NCI-H2171 (cell line): ENCODE measurements around the gene CHCHD6.

Source experiments
- DNase-seq: peaks from one replicate; lab custom pipeline; 2025; lab: John Stamatoyannopoulos, UW

Gene CHCHD6

DNA sequence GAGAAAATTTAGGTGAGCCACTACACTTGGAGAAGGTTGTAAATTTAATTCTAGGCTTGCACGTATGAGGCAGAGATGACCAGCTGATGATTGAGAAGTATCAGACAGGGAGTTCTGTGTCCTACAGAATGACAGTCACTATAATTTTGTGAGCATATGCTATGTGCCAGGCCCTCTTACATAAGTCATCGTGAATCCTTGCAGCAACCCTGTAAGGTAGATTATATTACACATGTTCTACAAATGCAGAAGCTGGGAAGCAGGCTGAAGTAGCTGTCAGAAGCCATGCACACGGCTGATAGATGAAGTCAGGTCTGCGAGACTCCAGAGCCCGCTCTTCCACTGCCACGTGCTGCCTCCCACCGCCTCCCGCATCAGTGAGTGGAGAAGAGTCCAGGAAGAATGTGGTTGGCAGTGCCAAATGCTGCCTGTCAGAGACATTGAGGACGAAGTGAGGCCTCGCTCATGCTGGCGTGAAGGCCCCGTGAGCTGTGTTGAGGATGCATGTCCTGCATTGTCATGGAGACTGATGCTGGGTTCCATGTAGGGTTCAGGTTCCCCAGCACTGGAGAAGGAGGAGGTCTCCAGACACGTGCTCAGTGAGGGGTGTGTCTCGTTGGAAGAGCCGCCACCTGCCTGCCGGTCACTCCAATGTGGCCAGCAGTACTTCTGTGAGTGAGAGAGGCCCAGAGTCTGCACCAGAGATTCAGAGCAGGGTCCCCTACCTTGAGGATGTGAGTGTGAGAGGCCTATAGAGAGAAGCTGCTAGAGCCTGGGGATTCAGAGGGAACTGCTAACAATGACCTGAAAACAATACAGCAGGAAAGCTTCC lies 155.6 kb downstream of the CHCHD6 start:
- no peak for DNase-seq

DNA sequence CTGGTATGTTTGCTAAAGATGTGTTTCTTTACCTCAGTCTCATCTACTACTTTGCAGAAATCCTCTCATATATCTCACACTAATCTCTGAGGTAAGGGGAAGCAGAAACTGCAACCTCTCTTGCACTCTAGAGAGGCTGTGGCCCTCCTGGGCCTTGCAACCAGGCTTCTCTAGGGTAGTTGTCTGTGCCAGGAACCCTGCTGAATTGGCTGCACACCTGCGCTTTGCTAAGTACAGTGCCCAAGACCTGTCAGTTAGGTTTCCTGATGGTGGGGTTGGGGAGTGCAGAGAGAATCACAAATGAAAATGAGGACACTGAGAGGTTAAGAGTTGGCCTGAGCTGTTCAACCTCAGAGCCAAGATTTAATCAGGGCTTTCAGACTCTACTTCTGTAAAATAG lies 161.7 kb downstream of the CHCHD6 start:
- no peak for DNase-seq

DNA sequence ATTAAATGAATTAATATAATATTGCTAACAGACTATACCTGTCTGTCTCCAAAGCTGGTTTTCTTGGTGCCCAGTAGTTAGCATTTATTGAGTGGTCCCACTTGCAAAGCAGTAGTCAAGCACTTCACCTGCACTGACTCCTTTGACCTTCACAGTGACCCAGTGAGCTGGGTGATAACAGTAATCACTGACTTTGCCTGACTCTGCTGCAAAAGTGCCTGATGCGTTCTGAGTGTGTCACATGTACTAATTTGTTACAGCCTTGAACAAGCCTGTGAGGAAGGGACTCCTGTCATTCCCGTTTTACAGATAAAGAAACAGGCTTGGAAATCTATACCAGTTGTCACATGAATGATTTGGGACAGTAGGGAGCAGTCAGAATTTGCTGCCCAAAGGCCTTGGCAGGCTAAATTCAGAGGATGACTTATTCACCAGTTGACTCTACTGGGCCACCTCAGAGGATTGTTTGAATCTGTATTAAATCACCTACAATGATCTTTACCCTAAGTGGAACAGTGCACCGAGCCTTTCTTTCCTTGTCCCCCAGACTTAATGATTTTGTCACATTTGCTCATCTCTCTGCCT lies 162.2 kb downstream of the CHCHD6 start:
- no peak for DNase-seq

GRCh38 chr3:126867190-126867862 lies 163.3 kb downstream of the CHCHD6 start:
- DNase-seq, result no peak

DNA sequence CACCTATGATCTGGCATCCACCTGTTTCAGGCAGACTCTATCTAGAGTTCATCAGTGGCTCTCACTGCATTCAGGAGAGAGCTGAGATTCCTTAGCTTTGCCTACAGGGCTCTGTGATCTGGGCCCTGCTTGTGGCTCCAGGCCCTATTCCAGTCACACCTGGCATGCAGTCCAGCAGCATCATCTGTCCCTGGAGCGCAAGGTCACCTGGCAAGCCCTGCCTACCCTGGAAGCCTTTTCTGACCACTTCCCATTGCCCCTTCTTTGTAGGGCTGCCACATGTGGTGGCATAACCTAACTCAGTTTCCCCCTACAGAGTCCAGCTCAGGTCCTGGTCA lies 163.8 kb downstream of the CHCHD6 start:
- DNase-seq, result no peak

DNA sequence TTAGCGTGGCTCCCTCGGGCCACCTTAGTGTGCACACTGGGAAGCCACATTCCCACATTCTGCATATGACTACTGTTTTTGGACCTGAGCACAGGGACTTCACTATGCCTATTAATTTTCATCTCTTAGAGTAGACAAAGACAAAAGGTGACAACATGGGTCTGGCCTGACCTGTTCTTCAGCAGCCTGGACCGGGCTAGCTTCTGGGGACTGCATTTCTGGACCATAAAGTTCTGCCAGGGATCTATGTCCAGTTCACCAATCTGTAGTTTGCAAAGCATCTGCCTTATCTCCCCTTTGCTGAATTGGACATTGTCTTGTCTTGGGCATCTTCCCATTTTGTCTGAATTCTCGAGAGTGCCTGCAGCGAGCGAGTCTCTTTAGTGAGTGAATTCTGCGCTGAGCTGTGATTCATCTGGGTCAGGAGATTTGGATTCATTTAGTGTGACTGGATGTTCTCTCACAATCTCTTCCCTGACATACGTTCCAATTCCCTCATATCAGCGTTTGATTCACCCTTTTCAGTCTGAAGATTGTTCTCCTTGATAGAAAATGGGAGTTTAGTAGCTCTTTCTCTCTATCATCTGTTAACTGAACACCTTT lies 166.7 kb downstream of the CHCHD6 start:
- DNase-seq, result no peak

GRCh38 chr3:126872701-126873342 lies 168.8 kb downstream of the CHCHD6 start:
- DNase-seq, result no peak

DNA sequence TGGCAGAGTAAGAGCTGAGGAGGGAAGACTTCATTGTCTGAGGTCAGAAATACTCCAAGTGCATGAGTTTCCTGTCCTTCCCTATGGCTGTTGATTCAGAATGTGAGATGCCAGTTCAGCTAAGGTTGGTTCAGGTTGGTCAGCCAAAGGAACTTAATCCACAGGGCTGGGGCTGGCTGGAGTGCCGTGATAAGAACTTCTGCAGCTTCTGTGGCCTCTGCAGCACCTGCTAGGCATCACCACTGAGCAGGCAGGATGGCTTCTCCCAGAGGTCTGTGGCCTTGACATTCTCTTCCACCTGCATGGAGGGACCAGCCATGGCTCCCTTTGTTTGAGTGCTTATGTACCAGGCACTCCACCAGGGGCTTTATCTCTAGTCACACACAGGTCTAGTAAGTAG lies 169.4 kb downstream of the CHCHD6 start:
- no peak for DNase-seq

DNA sequence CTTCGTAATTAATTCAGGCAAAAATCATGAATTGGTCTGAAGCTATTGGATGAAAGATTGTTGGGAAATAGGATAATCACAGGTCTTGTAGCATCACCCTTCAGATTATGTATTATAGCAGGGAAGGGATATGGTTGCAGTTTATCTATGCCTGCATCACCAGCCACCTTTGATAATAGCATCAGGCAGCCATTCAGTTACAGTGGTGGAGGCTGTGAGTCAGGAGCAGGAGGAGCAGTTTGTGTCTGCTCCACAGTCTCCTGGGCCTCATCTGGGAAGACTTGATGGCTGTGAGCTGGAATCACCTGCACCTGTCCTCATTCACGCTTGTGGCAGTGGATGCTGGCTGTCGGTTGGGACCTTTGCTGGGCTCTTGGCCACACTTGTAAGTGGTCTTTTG lies 174.6 kb downstream of the CHCHD6 start:
- DNase-seq, result no peak

- no peak for DNase-seq
Observed at GRCh38 chr3:126880901-126881300, 176.9 kb downstream of the CHCHD6 start.

GRCh38 chr3:126881861-126882260 lies 177.8 kb downstream of the CHCHD6 start:
- DNase-seq, result no peak

DNA sequence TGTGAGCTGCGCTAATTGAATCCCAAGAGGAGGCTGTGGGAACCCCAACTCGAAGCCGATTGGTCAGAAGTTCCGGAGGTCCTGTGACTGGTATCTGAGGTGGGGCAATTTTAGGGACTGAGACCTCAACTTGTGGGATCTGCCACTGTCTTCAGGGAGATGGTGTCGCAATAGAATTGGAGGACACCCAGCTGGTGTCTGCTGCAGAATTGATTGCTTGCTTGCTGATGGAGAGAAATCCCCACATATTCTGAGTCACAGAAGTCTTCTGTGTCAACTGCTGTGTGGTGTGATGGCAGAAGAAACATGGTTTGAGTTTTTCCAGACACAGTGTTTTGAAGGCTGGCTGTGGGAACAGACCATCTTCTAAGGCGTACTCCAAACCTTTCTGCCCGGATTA lies 179.2 kb downstream of the CHCHD6 start:
- DNase-seq, result no peak

- DNase-seq, result no peak
Observed at GRCh38 chr3:126885425-126885824, 181.4 kb downstream of the CHCHD6 start.

GRCh38 chr3:126886217-126886616 lies 182.2 kb downstream of the CHCHD6 start:
- DNase-seq, result no peak

GRCh38 chr3:126887686-126888085 lies 183.6 kb downstream of the CHCHD6 start:
- DNase-seq, result no peak

- DNase-seq, result peak; percentile 75
Observed at GRCh38 chr3:126888186-126888760, 184.2 kb downstream of the CHCHD6 start.

DNA sequence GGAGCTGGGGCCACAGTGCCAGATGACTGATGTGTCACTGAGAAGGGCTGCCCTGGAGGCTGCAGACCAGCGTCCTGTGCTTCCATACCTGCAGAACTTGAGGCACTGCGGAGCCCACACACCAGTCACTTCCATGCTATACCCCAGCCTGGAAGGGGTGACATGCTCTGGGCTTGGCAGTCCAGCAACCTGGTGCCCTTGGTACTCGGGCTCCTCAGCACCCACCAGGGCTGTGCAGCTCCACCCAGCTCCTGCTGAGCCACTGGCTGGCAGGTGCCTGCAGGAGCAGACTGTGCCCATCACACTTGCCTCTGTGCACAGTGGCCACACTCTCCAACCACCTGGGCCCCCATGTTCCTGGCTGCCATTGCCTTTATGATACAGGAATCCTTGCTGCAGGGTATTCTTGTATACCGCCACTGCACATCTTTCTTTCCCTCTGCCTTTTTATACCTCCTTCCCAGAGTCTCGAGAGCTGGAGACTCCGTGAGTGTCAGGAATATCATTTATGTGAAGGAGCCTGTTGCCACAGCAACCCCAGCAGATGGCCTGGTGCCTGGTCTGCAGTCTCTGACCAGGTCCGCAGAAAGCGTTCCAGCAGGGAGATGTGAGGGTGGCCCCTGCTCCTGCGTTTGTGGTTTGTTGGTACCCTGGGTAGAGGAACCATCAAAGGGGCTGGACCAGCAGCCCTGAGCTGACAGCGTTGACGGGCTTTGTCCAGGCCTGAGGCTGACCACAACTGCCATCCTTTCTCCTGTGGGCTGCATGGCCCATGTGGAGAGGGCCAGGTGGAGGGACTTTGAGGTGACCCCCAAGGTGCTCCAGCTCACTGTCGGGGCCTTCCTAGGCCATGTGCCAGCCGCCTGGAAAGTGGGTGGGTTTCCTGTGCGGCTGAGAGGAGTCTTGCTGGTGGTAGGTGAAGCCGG lies 185.5 kb downstream of the CHCHD6 start:
- DNase-seq, result no peak

DNA sequence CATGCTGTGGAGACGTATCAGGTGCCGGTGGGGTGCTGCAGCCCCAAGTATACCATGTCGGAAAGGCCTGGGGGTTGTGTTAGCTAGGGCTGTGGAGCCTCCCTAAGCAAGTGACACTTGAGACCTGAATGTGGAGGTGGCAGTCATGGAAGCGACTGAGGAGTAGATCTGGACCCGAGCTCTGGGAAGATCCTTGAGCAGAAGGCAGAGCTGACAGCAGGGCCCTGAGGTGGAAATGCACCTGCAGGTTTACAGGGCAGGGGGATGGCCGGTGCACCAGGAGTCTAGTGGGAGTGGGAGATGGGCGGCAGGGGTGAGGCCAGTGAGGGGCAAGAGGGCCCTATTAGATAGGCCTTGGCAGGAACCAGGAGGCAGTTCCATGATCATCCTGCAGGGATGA lies 187.1 kb downstream of the CHCHD6 start:
- DNase-seq, result no peak

DNA sequence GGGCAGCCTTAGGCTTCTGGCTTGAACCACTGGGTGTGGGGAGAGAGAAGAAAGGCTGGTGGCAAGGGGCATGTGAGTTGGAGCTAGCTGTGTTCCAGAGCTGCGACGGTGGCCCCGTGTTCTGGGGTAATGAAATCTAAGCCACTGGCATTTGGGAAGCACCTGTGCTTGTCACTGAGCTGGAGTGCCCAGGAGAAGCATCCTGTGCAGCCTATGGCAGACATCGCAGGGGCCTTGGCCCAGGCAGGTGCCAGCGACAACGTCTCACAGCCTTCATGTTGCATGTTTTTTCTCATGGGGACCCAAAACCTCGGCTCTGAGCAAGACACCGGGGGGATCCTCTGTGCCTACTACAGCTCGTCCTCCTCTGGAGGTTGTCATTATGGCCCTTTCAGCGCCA lies 187.8 kb downstream of the CHCHD6 start:
- DNase-seq, result no peak

DNA sequence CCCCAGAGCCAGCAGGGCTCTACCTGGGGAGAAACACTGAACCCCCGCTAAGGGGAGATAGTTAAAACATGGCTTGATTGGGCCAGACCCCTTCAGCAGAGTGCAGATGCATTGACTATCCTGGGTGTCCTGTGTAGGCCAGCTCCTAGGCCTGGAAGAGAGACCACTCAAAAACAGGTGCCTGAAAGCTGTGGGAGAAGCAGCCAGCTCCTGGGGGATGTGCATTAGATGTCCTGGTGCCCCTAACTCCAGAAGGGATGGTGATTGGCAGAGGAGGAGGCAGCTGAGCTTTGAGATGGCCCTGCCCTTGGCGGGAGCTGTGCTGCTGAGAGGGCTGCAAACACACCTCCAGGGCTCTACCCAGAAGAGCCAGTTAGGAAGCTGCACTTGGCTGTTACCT lies 189.6 kb downstream of the CHCHD6 start:
- DNase-seq, result no peak

DNA sequence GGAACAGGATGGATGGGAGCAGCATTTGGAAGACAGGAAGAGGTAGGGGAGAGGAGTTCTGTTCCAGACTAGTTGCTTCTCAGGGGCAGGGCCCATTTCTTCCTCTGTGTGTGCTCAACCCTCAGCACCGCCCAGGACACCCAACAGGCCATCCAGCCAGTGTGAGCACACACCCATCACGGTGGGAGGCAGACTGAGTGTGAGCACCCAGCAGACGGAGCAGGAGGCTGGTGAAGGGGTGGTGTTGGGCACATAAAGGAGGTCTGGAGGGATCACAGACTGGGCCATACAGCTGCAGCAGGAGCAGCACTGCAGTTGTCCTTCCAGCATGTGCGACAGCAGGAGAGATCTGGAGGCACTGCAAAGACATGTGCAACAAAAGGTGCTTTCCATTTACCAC lies 190.4 kb downstream of the CHCHD6 start:
- no peak for DNase-seq
